Spinal cord (tissue), 10 donors: ENCODE measurements around the gene SERPING1. TPM values are rescaled to one million over a fixed set of nuclear protein-coding genes. Genes with fewer than 3 reads are reported as not detected.

Experiments
- DNase-seq, 6 donors: peaks; one replicate each; pipeline versions ENCODE4 v3.0.0 to v3.0.0-alpha.2; 2013 to 2015; ENCODE audit warnings: low spot score in 6 of 6, low read depth in 4 of 6
- H3K27ac ChIP-seq: one replicate; pipeline ENCODE4 v1.5.1; 2013; ENCODE audit warnings: low read depth, low read length, control low read depth
- H3K27me3 ChIP-seq: one replicate; pipeline ENCODE4 v1.6.1; 2013; ENCODE audit warnings: low read length; ENCODE audit not compliant: control insufficient read depth, insufficient read depth
- H3K36me3 ChIP-seq: one replicate; pipeline ENCODE4 v1.6.1; 2013; ENCODE audit warnings: low read length; ENCODE audit not compliant: control insufficient read depth, insufficient read depth
- H3K4me1 ChIP-seq: one replicate; pipeline ENCODE4 v1.6.1; 2013; ENCODE audit warnings: low read length; ENCODE audit not compliant: control insufficient read depth, insufficient read depth
- H3K4me3 ChIP-seq: one replicate; pipeline ENCODE4 v1.5.1; 2013; ENCODE audit warnings: low read depth, low read length, control low read depth
- H3K9me3 ChIP-seq: one replicate; pipeline ENCODE4 v1.6.1; 2013; ENCODE audit warnings: low read length; ENCODE audit not compliant: control insufficient read depth, insufficient read depth
- WGBS: methylation state at CpG from one replicate; pipeline ENCODE4 v1.1.5; 2013; ENCODE audit warnings: missing lambda C conversion rate; ENCODE audit not compliant: insufficient coverage; 5-methylcytosine and 5-hydroxymethylcytosine counted together
- polyA plus RNA-seq, 2 donors: library from polyadenylated mRNA; unstranded; fragments of 120-200 nt; gene quantifications; one replicate each; pipeline ENCODE4 v1.2.1, GENCODE V29; 2013; ENCODE audit not compliant: insufficient read length in 2 of 2
- small RNA-seq: library from RNA; depleted of rRNA; stranded (forward); fragments of <200 nt; gene quantifications from one replicate; pipeline ENCODE3, GENCODE V24; 2014; ENCODE audit warnings: low replicate concordance
- total RNA-seq, 2 donors: library from RNA; depleted of rRNA in 1 of 2; stranded (reverse); fragments of 120-200 nt in 1 of 2; fragments of >200 nt in 1 of 2; gene quantifications; one replicate each; pipeline versions ENCODE4 v1.2.3 to v1.2.4, GENCODE V29; 2013 to 2014
- donor health status: healthy.

The SERPING1 gene
- total and polyA plus RNA-seq, 4 donors: 35.7 to 131 (median 87.8) TPM

GRCh38 chr11:57658023-57658361 lies 60.5 kb downstream of the SERPING1 start:
- H3K27ac ChIP-seq: no peak overlapping the region
- H3K4me1 ChIP-seq: peaks cover 11% of the 10 kb centered on the region
- peak overlapping the region; percentile 92 for H3K4me3 ChIP-seq
- 0% methylated on average over 5 of the region's 8 CpGs for WGBS
- no peaks in the 10 kb centered on the region for H3K9me3 ChIP-seq
- no peaks in the 10 kb centered on the region for H3K27me3 ChIP-seq
- peaks cover 23% of the 10 kb centered on the region for H3K36me3 ChIP-seq
- DNase-seq: no peak

- peaks cover 31% of the 10 kb centered on the region for H3K36me3 ChIP-seq
- H3K27me3 ChIP-seq: no peaks in the 10 kb centered on the region
- no peaks in the 10 kb centered on the region for H3K9me3 ChIP-seq
- no peak overlapping the region for H3K27ac ChIP-seq
- DNase-seq: no peak
- WGBS: 98% methylated on average over 5 of the region's 14 CpGs
- H3K4me3 ChIP-seq: no peak overlapping the region
- peaks cover 11% of the 10 kb centered on the region for H3K4me1 ChIP-seq
These were observed 62.2 kb downstream of the SERPING1 start for GRCh38 chr11:57659669-57660068.

- H3K36me3 ChIP-seq: peaks cover 31% of the 10 kb centered on the region
- WGBS: 57% methylated on average over 2 of the region's 4 CpGs
- H3K4me3 ChIP-seq: no peak overlapping the region
- no peaks in the 10 kb centered on the region for H3K27me3 ChIP-seq
- H3K4me1 ChIP-seq: peaks cover 13% of the 10 kb centered on the region
- no peak overlapping the region for H3K27ac ChIP-seq
- DNase-seq: no peak
- H3K9me3 ChIP-seq: no peaks in the 10 kb centered on the region
These were observed 65.4 kb downstream of the SERPING1 start for GRCh38 chr11:57662893-57663292.

GRCh38 chr11:57663975-57664374 lies 66.5 kb downstream of the SERPING1 start:
- no peak overlapping the region for H3K27ac ChIP-seq
- no peaks in the 10 kb centered on the region for H3K27me3 ChIP-seq
- no peak for DNase-seq
- H3K9me3 ChIP-seq: no peaks in the 10 kb centered on the region
- peaks cover 31% of the 10 kb centered on the region for H3K36me3 ChIP-seq
- whole genome bisulfite sequencing: 79% methylated on average over 8 of the region's 9 CpGs
- no peak overlapping the region for H3K4me3 ChIP-seq
- peaks cover 9% of the 10 kb centered on the region for H3K4me1 ChIP-seq

Small RNA genes within 50 kb of the gene (small RNA-seq; reads per million reads assigned to genes)
- gene MIR130A: 699 reads per million, percentile 99 among the genes with 10 or more reads in this experiment

Other genes starting within 250 kb of the SERPING1 start
- gene PRG3, start 216.5 kb upstream of the SERPING1 start, total RNA-seq: 1 to 10 TPM in 1 of 2 donors, under 1 TPM in 1; 0.55 to 1.1 TPM
- not detected for gene PRG3, start 216.5 kb upstream of the SERPING1 start, polyA plus RNA-seq
- 1 to 10 TPM; 2.4 to 6.4 TPM for gene PRG2, start 207.0 kb upstream of the SERPING1 start, total RNA-seq
- gene PRG2, start 207.0 kb upstream of the SERPING1 start, polyA plus RNA-seq: under 1 TPM; 0.22 to 0.33 TPM
- 10 to 100 TPM; 12.2 to 13.3 TPM for gene SLC43A3, start 170.6 kb upstream of the SERPING1 start, total RNA-seq
- gene SLC43A3, start 170.6 kb upstream of the SERPING1 start, polyA plus RNA-seq: 10 to 100 TPM; 19.6 to 20.3 TPM
- under 1 TPM; 0.59 to 0.72 TPM for gene RTN4RL2, start 137.2 kb upstream of the SERPING1 start, total RNA-seq
- 10 to 100 TPM in 1 of 2 donors, 1 to 10 TPM in 1; 5.0 to 10.9 TPM for gene RTN4RL2, start 137.2 kb upstream of the SERPING1 start, polyA plus RNA-seq
- gene SLC43A1, start 82.0 kb upstream of the SERPING1 start, total RNA-seq: 10 to 100 TPM in 1 of 2 donors, 1 to 10 TPM in 1; 5.3 to 10.4 TPM
- 1 to 10 TPM; 4.0 to 6.1 TPM for gene SLC43A1, start 82.0 kb upstream of the SERPING1 start, polyA plus RNA-seq
- 10 to 100 TPM; 27.0 to 39.8 TPM for gene TIMM10, start 66.9 kb upstream of the SERPING1 start, total RNA-seq
- gene TIMM10, start 66.9 kb upstream of the SERPING1 start, polyA plus RNA-seq: 10 to 100 TPM; 47.7 to 52.1 TPM
- gene SMTNL1, start 60.1 kb upstream of the SERPING1 start, total RNA-seq: not detected
- gene SMTNL1, start 60.1 kb upstream of the SERPING1 start, polyA plus RNA-seq: 1 to 10 TPM in 1 of 2 donors, under 1 TPM in 1; 0.93 to 1.6 TPM
- 10 to 100 TPM; 41.5 to 76.7 TPM for gene UBE2L6, start 30.0 kb upstream of the SERPING1 start, total RNA-seq
- 100 to 1,000 TPM in 1 of 2 donors, 10 to 100 TPM in 1; 99.6 to 114 TPM for gene UBE2L6, start 30.0 kb upstream of the SERPING1 start, polyA plus RNA-seq
- 1 to 10 TPM; 2.6 to 3.3 TPM for gene YPEL4, start 52.2 kb downstream of the SERPING1 start, total RNA-seq
- 1 to 10 TPM; 7.6 TPM for gene YPEL4, start 52.2 kb downstream of the SERPING1 start, polyA plus RNA-seq
- gene CLP1, start 60.1 kb downstream of the SERPING1 start, total RNA-seq: 10 to 100 TPM in 1 of 2 donors, 1 to 10 TPM in 1; 9.5 to 15.8 TPM
- gene CLP1, start 60.1 kb downstream of the SERPING1 start, polyA plus RNA-seq: 10 to 100 TPM in 1 of 2 donors, 1 to 10 TPM in 1; 9.9 to 10.6 TPM
- gene ZDHHC5, start 70.4 kb downstream of the SERPING1 start, total RNA-seq: 10 to 100 TPM; 22.5 to 22.8 TPM
- gene ZDHHC5, start 70.4 kb downstream of the SERPING1 start, polyA plus RNA-seq: 10 to 100 TPM; 31.8 to 34.3 TPM
- 10 to 100 TPM; 12.1 to 32.2 TPM for gene MED19, start 114.5 kb downstream of the SERPING1 start, total RNA-seq
- 10 to 100 TPM; 25.0 to 27.3 TPM for gene MED19, start 114.5 kb downstream of the SERPING1 start, polyA plus RNA-seq
- 100 to 1,000 TPM in 1 of 2 donors, 10 to 100 TPM in 1; 80.3 to 123 TPM for gene TMX2, start 114.9 kb downstream of the SERPING1 start, total RNA-seq
- 100 to 1,000 TPM; 131 to 139 TPM for gene TMX2, start 114.9 kb downstream of the SERPING1 start, polyA plus RNA-seq
- 100 to 1,000 TPM in 1 of 2 donors, 10 to 100 TPM in 1; 39.8 to 136 TPM for gene SELENOH, start 143.8 kb downstream of the SERPING1 start, total RNA-seq
- gene SELENOH, start 143.8 kb downstream of the SERPING1 start, polyA plus RNA-seq: 100 to 1,000 TPM; 115 to 120 TPM
- gene BTBD18, start 154.1 kb downstream of the SERPING1 start, total RNA-seq: not detected
- gene BTBD18, start 154.1 kb downstream of the SERPING1 start, polyA plus RNA-seq: under 1 TPM; 0.21 to 0.74 TPM
- gene CTNND1, start 164.1 kb downstream of the SERPING1 start, total RNA-seq: 100 to 1,000 TPM; 113 to 149 TPM
- gene CTNND1, start 164.1 kb downstream of the SERPING1 start, polyA plus RNA-seq: 100 to 1,000 TPM; 126 to 137 TPM